HG03378 (cell line): ENCODE results near the gene CASK.
A peak's percentile ranks its signal among the peaks of the same experiment; 100 is the strongest.

Experiments used
- ATAC-seq: cut with Tn5 transposase; IDR thresholded peaks from one replicate; pipeline ENCODE4 v1.9.1; 2021; ENCODE audit warnings: mild to moderate bottlenecking, moderate library complexity; ENCODE audit not compliant: unreplicated experiment

CASK gene

DNA sequence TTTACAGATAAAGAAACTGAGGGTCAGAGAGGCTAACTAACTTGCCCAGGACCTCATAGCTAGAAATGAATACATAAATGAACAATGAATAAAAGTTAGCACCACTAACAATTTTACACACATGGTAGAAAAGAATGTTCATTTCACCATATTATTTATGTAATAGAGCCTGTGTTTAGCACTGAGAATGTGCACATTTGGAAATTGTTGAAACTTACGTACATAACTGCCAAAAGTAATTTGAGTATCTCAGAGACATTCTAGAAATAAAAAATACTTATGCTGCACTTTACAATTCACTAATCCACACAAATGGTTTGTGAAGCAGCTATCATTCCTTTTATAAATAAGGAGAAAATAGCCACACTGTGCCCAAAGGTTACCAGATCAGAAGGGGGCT is 9.9 kb downstream of the CASK start:
- no peak for ATAC-seq

DNA sequence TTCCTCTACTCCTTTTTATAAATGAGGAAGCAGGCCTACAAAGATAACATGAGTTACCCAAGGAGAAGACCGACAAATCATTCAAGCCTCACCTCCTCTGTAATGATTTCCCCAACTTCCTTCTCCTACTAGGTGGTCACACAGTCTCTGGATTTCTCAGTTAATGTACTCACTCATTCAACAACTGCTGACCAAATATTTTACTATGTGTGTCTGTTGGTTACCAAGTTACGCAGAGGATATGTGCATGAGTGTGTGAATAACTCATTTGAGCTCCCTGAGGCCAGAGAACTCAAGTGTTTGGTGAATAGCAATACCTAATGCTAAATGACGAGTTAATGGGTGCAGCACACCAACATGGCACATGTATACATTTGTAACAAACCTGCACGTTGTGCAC is 10.4 kb downstream of the CASK start:
- ATAC-seq, result no peak

DNA sequence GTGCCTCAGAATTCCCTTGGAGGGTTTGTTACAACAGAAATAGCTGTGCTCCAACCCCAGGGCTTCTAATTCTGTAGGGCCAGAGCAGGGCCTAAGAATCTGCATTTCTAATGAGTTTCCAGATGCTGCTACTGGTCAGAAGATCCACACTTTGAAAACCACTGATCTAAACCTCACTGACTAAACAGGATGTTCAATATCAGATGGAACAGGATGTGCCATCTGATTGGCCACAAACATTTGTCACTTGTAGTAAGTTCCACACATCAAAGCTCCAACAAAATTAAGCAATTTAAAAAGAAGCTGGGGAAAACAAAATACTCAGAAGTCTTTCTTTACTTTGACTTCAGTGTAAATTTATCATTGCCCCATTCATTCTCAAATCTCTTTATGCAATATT is 14.3 kb downstream of the CASK start:
- no peak for ATAC-seq

DNA sequence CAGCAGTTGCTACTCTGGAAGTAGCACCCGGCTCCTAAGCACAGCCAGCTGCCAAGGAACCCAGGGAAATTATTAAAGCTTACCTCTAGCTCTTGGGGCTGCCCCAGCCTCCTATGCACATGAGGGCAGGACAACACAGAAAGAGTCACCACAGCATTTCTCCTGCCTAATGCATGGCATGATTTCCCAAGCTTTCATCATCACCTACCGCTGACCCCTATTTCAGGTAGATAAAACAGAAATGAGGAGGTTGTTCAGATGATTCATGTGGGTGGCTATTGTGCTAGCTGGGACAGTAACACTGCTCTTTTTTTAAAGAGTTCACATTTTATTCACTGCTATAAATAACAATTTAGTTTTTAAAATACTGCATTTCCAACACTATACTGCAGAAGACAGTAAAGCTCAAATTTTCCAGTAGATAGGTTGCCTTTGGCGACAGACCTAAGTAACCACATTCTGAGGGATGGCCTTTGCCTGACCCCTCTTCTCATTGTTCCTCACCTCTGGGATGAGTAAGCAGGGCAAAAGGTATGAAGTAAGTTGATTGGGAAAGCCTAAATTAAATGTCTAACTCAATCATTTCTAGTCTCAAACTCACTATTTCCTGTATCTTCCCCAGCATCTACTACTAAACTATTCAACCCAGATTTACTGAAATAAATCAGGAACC is 16.7 kb downstream of the CASK start:
- ATAC-seq, result no peak

DNA sequence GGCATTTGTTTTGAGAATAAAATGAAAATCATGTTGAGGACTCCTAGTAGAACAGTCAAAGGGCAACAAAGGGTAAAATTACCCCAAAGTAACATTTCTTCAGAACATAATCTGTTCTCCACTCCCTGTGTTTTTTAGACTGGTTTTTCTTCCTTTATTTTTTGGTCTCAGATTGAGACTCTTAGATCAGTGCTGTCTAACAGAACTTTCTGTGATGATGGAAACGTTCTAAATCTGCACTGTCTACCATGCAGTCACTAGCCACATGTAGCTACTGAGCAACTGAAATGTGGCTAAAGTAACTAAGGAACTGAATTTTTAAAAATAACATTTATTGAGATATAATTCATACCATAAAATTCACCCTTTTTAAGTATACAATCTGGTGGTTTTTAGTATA is 19.8 kb downstream of the CASK start:
- no peak for ATAC-seq

- no peak for ATAC-seq
Observed at GRCh38 chrX:41900321-41900720, 23.0 kb downstream of the CASK start.

DNA sequence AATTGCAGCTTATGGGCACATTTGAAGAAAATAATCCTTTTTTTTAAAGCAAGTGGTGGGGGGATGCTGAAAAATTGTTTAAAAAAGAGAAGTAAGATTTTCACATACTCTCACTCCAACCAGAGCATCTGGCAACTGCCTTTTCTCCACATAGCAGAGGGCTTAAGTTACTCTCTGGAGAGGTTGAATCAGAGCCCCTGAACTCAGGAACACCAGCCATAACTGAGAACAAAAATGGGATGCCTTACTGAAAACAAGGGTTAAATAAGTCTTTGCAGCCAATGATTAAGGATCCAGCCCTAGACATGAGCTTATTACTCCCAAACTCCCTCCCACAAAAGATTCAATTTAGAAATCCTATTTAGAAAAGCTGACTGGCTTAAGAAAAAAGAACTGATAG is 27.5 kb downstream of the CASK start:
- no peak for ATAC-seq

- no peak for ATAC-seq
Observed at GRCh38 chrX:41890026-41890423, 33.3 kb downstream of the CASK start.

DNA sequence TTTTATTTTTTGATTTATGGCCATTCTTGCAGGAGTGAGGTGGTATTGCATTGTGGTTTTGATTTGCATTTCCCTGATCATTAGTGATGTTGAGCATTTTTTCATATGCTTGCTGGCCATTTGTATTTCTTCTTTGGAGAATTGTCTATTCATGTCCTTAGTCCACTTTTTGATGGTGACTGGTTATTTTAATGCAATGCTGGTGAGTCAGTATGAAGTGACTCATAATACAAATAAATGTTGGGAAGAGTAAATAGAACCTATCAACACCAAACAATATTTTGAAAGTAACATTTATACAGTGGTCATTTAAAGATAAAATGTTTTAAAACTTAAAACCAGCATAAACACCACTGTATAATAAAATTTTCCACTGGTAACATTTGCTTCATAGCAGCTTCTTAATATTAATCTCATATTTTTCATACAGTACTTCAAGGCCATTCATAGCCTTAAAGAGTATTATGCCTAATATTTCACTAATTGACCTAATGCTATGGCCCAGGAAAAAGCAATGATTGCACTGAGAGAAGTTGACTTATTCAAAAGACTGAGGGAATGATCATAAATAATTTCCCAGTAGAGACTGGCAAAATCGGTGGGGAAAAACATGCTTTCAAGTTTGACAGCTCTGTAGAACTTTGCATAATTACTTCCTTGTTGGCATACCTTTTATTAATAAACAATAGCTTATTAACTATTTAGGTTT is 33.9 kb downstream of the CASK start:
- no peak for ATAC-seq

- no peak for ATAC-seq
Observed at GRCh38 chrX:41887691-41888090, 35.7 kb downstream of the CASK start.

DNA sequence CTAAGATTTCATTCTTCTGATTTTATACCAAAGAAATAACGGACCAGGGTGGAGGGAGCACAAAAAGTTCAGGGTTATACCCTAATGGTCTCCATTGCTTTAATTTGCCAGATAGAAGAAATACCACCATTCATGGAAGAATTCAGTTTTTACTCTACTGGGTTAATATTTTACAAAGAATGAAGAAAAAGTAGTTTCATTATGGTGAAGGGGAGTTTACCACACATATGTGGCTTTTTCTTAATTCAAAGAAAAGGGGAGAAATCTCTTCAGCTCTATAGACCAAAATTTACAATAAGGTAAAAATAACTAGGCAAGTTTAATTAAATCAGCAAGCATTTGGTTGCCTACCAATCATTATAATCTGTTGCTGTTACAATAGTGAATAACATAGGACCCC is 37.6 kb downstream of the CASK start:
- ATAC-seq, result no peak

DNA sequence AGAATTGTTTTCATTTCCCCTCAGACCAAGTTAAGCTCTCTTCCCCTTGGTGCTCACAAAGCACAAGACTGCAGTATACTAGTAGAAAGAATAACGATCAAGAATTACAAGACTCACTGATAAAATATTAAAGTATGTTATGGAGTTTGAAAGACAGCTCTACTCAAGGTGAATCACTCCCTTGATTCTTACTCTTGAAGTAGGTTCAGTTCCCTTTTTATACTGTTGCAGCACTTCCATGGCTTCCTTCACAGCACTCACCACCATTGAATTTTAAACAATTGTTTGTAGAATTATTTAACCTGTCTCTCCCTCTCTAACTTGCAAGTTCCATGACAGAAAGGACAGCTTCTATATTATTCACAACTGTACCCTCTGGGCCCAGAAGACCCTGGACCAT is 42.2 kb downstream of the CASK start:
- no peak for ATAC-seq

GRCh38 chrX:41877167-41877566 is 46.2 kb downstream of the CASK start:
- no peak for ATAC-seq

GRCh38 chrX:41875142-41875541 is 48.2 kb downstream of the CASK start:
- ATAC-seq, result no peak

GRCh38 chrX:41870719-41871151 is 52.6 kb downstream of the CASK start:
- peak; percentile 76 for ATAC-seq

GRCh38 chrX:41868392-41868977 is 54.9 kb downstream of the CASK start:
- ATAC-seq, result no peak

- ATAC-seq, result no peak
Observed at GRCh38 chrX:41863343-41864203, 59.8 kb downstream of the CASK start.

DNA sequence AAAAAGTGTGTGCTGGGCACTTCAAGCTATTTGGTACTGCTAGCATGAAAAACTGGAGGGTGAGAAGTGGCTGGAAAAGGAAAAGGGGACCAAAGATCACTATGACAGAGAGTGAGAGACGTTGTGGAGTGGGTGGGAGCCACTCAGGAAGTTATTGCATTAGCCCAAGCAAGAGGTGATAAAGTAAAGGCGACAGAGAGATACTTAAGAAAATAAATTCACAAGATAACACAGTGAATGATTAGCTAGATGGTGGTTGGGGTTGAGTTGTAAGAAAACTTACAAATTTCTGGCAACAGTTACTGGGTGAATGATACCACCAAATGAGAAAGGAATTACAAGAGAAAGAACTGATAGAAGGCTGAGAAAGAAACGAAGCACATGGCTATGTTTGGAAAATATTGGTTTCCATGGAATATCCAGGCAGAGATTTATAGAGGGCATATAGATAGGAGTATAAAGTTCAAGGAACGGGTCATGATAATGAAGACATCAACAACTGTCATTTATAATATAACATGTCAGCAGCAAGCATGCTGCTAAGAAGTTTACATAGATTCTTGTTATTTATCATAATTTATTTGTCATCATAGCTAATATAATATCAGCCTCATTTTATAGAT is 60.7 kb downstream of the CASK start:
- ATAC-seq, result no peak

GRCh38 chrX:41858161-41858775 is 65.1 kb downstream of the CASK start:
- no peak for ATAC-seq

GRCh38 chrX:41857670-41858069 is 65.7 kb downstream of the CASK start:
- ATAC-seq, result no peak

DNA sequence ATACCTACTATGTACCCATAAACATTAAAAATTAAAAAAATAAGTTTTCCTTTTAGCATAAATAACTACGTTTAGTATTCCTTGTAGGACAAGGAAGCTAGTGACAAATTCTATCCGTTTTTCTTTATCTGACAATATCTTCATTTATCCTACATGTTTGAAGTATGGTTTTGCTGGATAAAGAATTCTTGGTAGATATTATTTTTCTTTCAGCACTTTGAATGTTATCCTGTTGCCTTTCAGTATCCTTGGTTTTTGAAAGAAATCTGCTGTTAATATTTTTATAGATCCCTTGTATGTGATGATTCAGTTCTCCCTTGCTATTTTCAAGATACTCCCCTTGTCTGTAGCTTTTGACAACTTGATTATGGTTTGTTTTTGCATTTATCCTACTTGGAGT is 76.6 kb downstream of the CASK start:
- no peak for ATAC-seq
